Suprapubic skin (tissue), 4 donors: ENCODE measurements around the gene NR1H3. TPM values are rescaled to one million over a fixed set of nuclear protein-coding genes. Genes with fewer than 3 reads are reported as not detected.

Experiments
- DNase-seq, 2 donors: peaks; one replicate each; pipeline ENCODE4 v3.0.0-alpha.2; 2019; ENCODE audit warnings: low spot score in 2 of 2
- H3K27ac ChIP-seq: fragments of 200-600 bp; sonication (generic); one replicate; pipeline ENCODE4 v1.5.1; 2019
- H3K27me3 ChIP-seq: fragments of 200-600 bp; sonication (generic); one replicate; pipeline ENCODE4 v1.5.1; 2019
- H3K36me3 ChIP-seq: fragments of 200-600 bp; sonication (generic); one replicate; pipeline ENCODE4 v1.5.1; 2019
- H3K4me1 ChIP-seq: fragments of 200-600 bp; sonication (generic); one replicate; pipeline ENCODE4 v1.5.1; 2019
- H3K4me3 ChIP-seq: fragments of 200-600 bp; sonication (generic); one replicate; pipeline ENCODE4 v1.5.1; 2019; ENCODE audit warnings: mild to moderate bottlenecking
- H3K9me3 ChIP-seq: fragments of 200-600 bp; sonication (generic); one replicate; pipeline ENCODE4 v1.5.1; 2019
- CTCF ChIP-seq, 2 donors: fragments of 200-600 bp in 1 of 2; fragments of 450-650 bp in 1 of 2; sonication (generic) in 1 of 2; IDR thresholded peaks; one replicate each; pipeline ENCODE4 v1.5.1; 2016 to 2019; ENCODE audit warnings: antibody characterized with exemption in 2 of 2, mild to moderate bottlenecking in 1 of 2, moderate library complexity in 1 of 2
- EP300 ChIP-seq: sonication (generic); formaldehyde crosslinking; IDR thresholded peaks from one replicate; pipeline ENCODE4 v1.6.1; 2017; ENCODE audit warnings: antibody characterized with exemption
- POLR2A ChIP-seq, 2 donors: fragments of 450-650 bp; IDR thresholded peaks; one replicate each; pipeline ENCODE4 v1.6.1; 2017; ENCODE audit warnings: antibody characterized with exemption in 2 of 2, mild to moderate bottlenecking in 2 of 2, moderate library complexity in 2 of 2
- POLR2AphosphoS5 ChIP-seq, 3 donors: sonication (generic); formaldehyde crosslinking; IDR thresholded peaks; one replicate each; pipeline ENCODE4 v1.6.1; 2017; ENCODE audit warnings: antibody characterized with exemption in 3 of 3
- WGBS: methylation state at CpG from one replicate; pipeline ENCODE4 v1.1.5; 2018; 5-methylcytosine and 5-hydroxymethylcytosine counted together
- total RNA-seq, 4 donors: library from RNA; depleted of rRNA; stranded (reverse); fragments of >200 nt; gene quantifications; one replicate each; pipeline ENCODE4 v1.1.0, GENCODE V29; 2016

NR1H3 gene
- total RNA-seq, 4 donors from 2014 or later, result 17.5 to 27.0 (median 25.0) TPM

GRCh38 chr11:47270331-47271271, 12.8 kb downstream of the NR1H3 start:
- Histone ChIP-seq H3K27me3 (no peaks in the 10 kb centered on the region), H3K9me3 (no peaks in the 10 kb centered on the region), H3K36me3 (peaks cover 14% of the 10 kb centered on the region), H3K27ac (peak overlapping the region; percentile 93), H3K4me1 (peaks cover 42% of the 10 kb centered on the region), H3K4me3 (peak overlapping the region; percentile 77)
- WGBS, result 1% methylated on average over 26 of the region's 34 CpGs
- DNase-seq, result no peak
- TF ChIP-seq POLR2A (IDR thresholded peaks at IDR 0.05), result no peak
- TF ChIP-seq POLR2AphosphoS5 (IDR thresholded peaks at IDR 0.05), result no peak
- no peak for TF ChIP-seq EP300
- TF ChIP-seq CTCF (IDR thresholded peaks at IDR 0.05), result no peak

- Histone ChIP-seq H3K27ac (no peak overlapping the region), H3K4me1 (peaks cover 42% of the 10 kb centered on the region), H3K27me3 (no peaks in the 10 kb centered on the region), H3K4me3 (peak overlapping the region; percentile 77), H3K9me3 (no peaks in the 10 kb centered on the region), H3K36me3 (peaks cover 22% of the 10 kb centered on the region)
- TF ChIP-seq CTCF (IDR thresholded peaks at IDR 0.05) (no peak), POLR2AphosphoS5 (IDR thresholded peaks at IDR 0.05) (no peak), EP300 (no peak), POLR2A (IDR thresholded peaks at IDR 0.05) (no peak)
- 44% methylated on average over 4 of the region's 4 CpGs for WGBS
- no peak for DNase-seq
Measured at GRCh38 chr11:47271328-47271727, 13.5 kb downstream of the NR1H3 start.

- Histone ChIP-seq H3K4me1 (peaks cover 42% of the 10 kb centered on the region), H3K36me3 (peaks cover 29% of the 10 kb centered on the region), H3K4me3 (no peak overlapping the region), H3K9me3 (no peaks in the 10 kb centered on the region), H3K27ac (no peak overlapping the region), H3K27me3 (no peaks in the 10 kb centered on the region)
- WGBS, result 60% methylated on average over 11 of the region's 11 CpGs
- DNase-seq, result no peak
- no peak for TF ChIP-seq POLR2A (IDR thresholded peaks at IDR 0.05)
- TF ChIP-seq CTCF (IDR thresholded peaks at IDR 0.05), result no peak
- TF ChIP-seq EP300, result no peak
- TF ChIP-seq POLR2AphosphoS5 (IDR thresholded peaks at IDR 0.05), result no peak
Measured at GRCh38 chr11:47271961-47272661, 14.3 kb downstream of the NR1H3 start.

- no peak for TF ChIP-seq POLR2A (IDR thresholded peaks at IDR 0.05)
- no peaks in the 10 kb centered on the region for H3K9me3 ChIP-seq
- no peak for DNase-seq
- H3K27ac ChIP-seq, result no peak overlapping the region
- H3K27me3 ChIP-seq, result no peaks in the 10 kb centered on the region
- WGBS, result 0% methylated on average over 1 of the region's 1 CpG
- peaks cover 41% of the 10 kb centered on the region for H3K4me1 ChIP-seq
- H3K4me3 ChIP-seq, result no peak overlapping the region
- H3K36me3 ChIP-seq, result peaks cover 35% of the 10 kb centered on the region
Measured at GRCh38 chr11:47272706-47273105, 14.9 kb downstream of the NR1H3 start.

- H3K9me3 ChIP-seq, result no peaks in the 10 kb centered on the region
- 97% methylated on average over 28 of the region's 28 CpGs for WGBS
- DNase-seq, result peak in 1 of 2 donors; percentile 52
- H3K27ac ChIP-seq, result no peak overlapping the region
- H3K36me3 ChIP-seq, result peaks cover 54% of the 10 kb centered on the region
- H3K27me3 ChIP-seq, result no peaks in the 10 kb centered on the region
- peaks cover 26% of the 10 kb centered on the region for H3K4me1 ChIP-seq
- no peak overlapping the region for H3K4me3 ChIP-seq
- TF ChIP-seq POLR2AphosphoS5 (IDR thresholded peaks at IDR 0.05), result no peak
Measured at GRCh38 chr11:47274495-47275235, 16.9 kb downstream of the NR1H3 start.
